Measurements from ENCODE around the gene ZNF773.
"Not testable (repeated sequence)": the region's sequence is repeated elsewhere in the genome, so short reads cannot be mapped to it uniquely, and the experiment has no call there.

The ZNF773 gene

GRCh38 chr19:57499332-57499679 lies 432 bp upstream of the ZNF773 start:
- H3K18ac ChIP-seq (ENCODE audit: low read length); H4K91ac ChIP-seq (ENCODE audit: low read depth, low read length); H3K27me3 ChIP-seq (ENCODE audit: insufficient read depth, low read length); H4K12ac ChIP-seq (ENCODE audit: low read depth, low read length); H3K23ac ChIP-seq (ENCODE audit: low read length); H3K4me2 ChIP-seq (ENCODE audit: low read length); H3K4ac ChIP-seq (ENCODE audit: low read depth, low read length); H3K36me3 ChIP-seq (ENCODE audit: control insufficient read depth in 1 of 2, insufficient read depth in 2 of 2, low read length in 2 of 2); H3K14ac ChIP-seq (ENCODE audit: low read length); H4K8ac ChIP-seq (ENCODE audit: low read depth, low read length); DNase-seq; H2AK5ac ChIP-seq (ENCODE audit: low read length); H2BK5ac ChIP-seq (ENCODE audit: low read depth, low read length, poor library complexity); H2AFZ ChIP-seq (ENCODE audit: insufficient read depth, low read length, poor library complexity); H3K79me2 ChIP-seq (ENCODE audit: control insufficient read depth, insufficient read depth, low read length, poor library complexity); H2BK12ac ChIP-seq (ENCODE audit: low read length); H3K79me1 ChIP-seq (ENCODE audit: low read length); H2BK120ac ChIP-seq (ENCODE audit: insufficient read depth, low read length, poor library complexity); H3K4me3 ChIP-seq (ENCODE audit: low read depth, low read length); H3K4me1 ChIP-seq (ENCODE audit: control insufficient read depth in 1 of 2, insufficient read depth in 2 of 2, low read length in 2 of 2); H3K27ac ChIP-seq (ENCODE audit: low read depth, low read length); H3K9me3 ChIP-seq (ENCODE audit: insufficient read depth, low read depth, low read length); H3K9ac ChIP-seq (ENCODE audit: low read length): not testable (repeated sequence)

- H2AK5ac ChIP-seq (ENCODE audit: low read length); H2AFZ ChIP-seq (ENCODE audit: insufficient read depth, low read length, poor library complexity); H3K14ac ChIP-seq (ENCODE audit: low read length): not testable (repeated sequence)
Measured at GRCh38 chr19:57500400-57500799, 662 bp downstream of the ZNF773 start.

GRCh38 chr19:57506163-57506562 lies 6.4 kb downstream of the ZNF773 start:
- Histone ChIP-seq H3K27me3 (ENCODE audit: insufficient read depth, low read length) (no peaks in the 10 kb centered on the region), H2BK12ac (ENCODE audit: low read length) (no peak overlapping the region), H4K91ac (ENCODE audit: low read depth, low read length) (no peak overlapping the region), H3K4ac (ENCODE audit: low read depth, low read length) (no peak overlapping the region), H4K12ac (ENCODE audit: low read depth, low read length) (no peak overlapping the region), H2AK5ac (ENCODE audit: low read length) (no peak overlapping the region), H3K36me3 (ENCODE audit: control insufficient read depth in 1 of 2, insufficient read depth in 2 of 2, low read length in 2 of 2) (peaks cover 24 to 40% of the 10 kb centered on the region in 2 experiments), H3K9ac (ENCODE audit: low read length) (no peak overlapping the region), H3K23ac (ENCODE audit: low read length) (no peak overlapping the region), H3K27ac (ENCODE audit: low read depth, low read length) (no peak overlapping the region), H3K4me2 (ENCODE audit: low read length) (no peak overlapping the region), H3K18ac (ENCODE audit: low read length) (no peak overlapping the region), H4K8ac (ENCODE audit: low read depth, low read length) (no peak overlapping the region), H3K4me3 (ENCODE audit: low read depth, low read length) (peak overlapping the region; percentile 14), H3K4me1 (ENCODE audit: control insufficient read depth in 1 of 2, insufficient read depth in 2 of 2, low read length in 2 of 2) (no peaks in the 10 kb centered on the region), H2AFZ (ENCODE audit: insufficient read depth, low read length, poor library complexity) (no peak overlapping the region), H3K79me1 (ENCODE audit: low read length) (no peaks in the 10 kb centered on the region), H3K14ac (ENCODE audit: low read length) (no peak overlapping the region), H3K9me3 (ENCODE audit: insufficient read depth, low read depth, low read length) (peaks cover 6% of the 10 kb centered on the region), H3K79me2 (ENCODE audit: control insufficient read depth, insufficient read depth, low read length, poor library complexity) (no peaks in the 10 kb centered on the region), H2BK5ac (ENCODE audit: low read depth, low read length, poor library complexity) (no peak overlapping the region), H2BK120ac (ENCODE audit: insufficient read depth, low read length, poor library complexity) (no peak overlapping the region)
- DNase-seq, result no peak
- no CpG with 5 or more reads among the region's 4 CpGs for WGBS (ENCODE audit: extremely low coverage, insufficient coverage, insufficient read length)

More at GRCh38 chr19:57500400-57500799, 662 bp downstream of the ZNF773 start:
- Histone ChIP-seq H3K36me3 (ENCODE audit: control insufficient read depth in 1 of 2, insufficient read depth in 2 of 2, low read length in 2 of 2) (peaks cover 10 to 17% of the 10 kb centered on the region in 2 experiments), H3K4me2 (ENCODE audit: low read length) (peak overlapping the region; percentile 48)
- not testable (repeated sequence) for DNase-seq; H4K8ac ChIP-seq (ENCODE audit: low read depth, low read length); H3K27me3 ChIP-seq (ENCODE audit: insufficient read depth, low read length); H3K23ac ChIP-seq (ENCODE audit: low read length); H3K4me1 ChIP-seq (ENCODE audit: control insufficient read depth in 1 of 2, insufficient read depth in 2 of 2, low read length in 2 of 2); H3K9me3 ChIP-seq (ENCODE audit: insufficient read depth, low read depth, low read length); H3K79me1 ChIP-seq (ENCODE audit: low read length); H4K12ac ChIP-seq (ENCODE audit: low read depth, low read length); H3K27ac ChIP-seq (ENCODE audit: low read depth, low read length); H3K9ac ChIP-seq (ENCODE audit: low read length); H3K18ac ChIP-seq (ENCODE audit: low read length); H2BK12ac ChIP-seq (ENCODE audit: low read length); H2BK5ac ChIP-seq (ENCODE audit: low read depth, low read length, poor library complexity); H3K4me3 ChIP-seq (ENCODE audit: low read depth, low read length); H3K4ac ChIP-seq (ENCODE audit: low read depth, low read length); H2BK120ac ChIP-seq (ENCODE audit: insufficient read depth, low read length, poor library complexity); H3K79me2 ChIP-seq (ENCODE audit: control insufficient read depth, insufficient read depth, low read length, poor library complexity); H4K91ac ChIP-seq (ENCODE audit: low read depth, low read length)
- no CpG with 5 or more reads among the region's 4 CpGs for WGBS (ENCODE audit: extremely low coverage, insufficient coverage, insufficient read length)

- Histone ChIP-seq H3K79me2 (ENCODE audit: control insufficient read depth, insufficient read depth, low read length, poor library complexity) (no peaks in the 10 kb centered on the region), H2AK5ac (ENCODE audit: low read length) (no peak overlapping the region), H3K4me2 (ENCODE audit: low read length) (no peak overlapping the region), H3K9me3 (ENCODE audit: insufficient read depth, low read depth, low read length) (peaks cover 12% of the 10 kb centered on the region), H3K27ac (ENCODE audit: low read depth, low read length) (no peak overlapping the region), H2AFZ (ENCODE audit: insufficient read depth, low read length, poor library complexity) (no peak overlapping the region), H3K36me3 (ENCODE audit: control insufficient read depth in 1 of 2, insufficient read depth in 2 of 2, low read length in 2 of 2) (peaks cover 7 to 19% of the 10 kb centered on the region in 2 experiments), H4K91ac (ENCODE audit: low read depth, low read length) (no peak overlapping the region), H3K14ac (ENCODE audit: low read length) (no peak overlapping the region), H4K12ac (ENCODE audit: low read depth, low read length) (no peak overlapping the region), H3K18ac (ENCODE audit: low read length) (no peak overlapping the region), H3K4me3 (ENCODE audit: low read depth, low read length) (no peak overlapping the region), H3K23ac (ENCODE audit: low read length) (no peak overlapping the region), H2BK12ac (ENCODE audit: low read length) (no peak overlapping the region), H3K4ac (ENCODE audit: low read depth, low read length) (no peak overlapping the region), H4K8ac (ENCODE audit: low read depth, low read length) (no peak overlapping the region), H3K9ac (ENCODE audit: low read length) (no peak overlapping the region), H2BK120ac (ENCODE audit: insufficient read depth, low read length, poor library complexity) (no peak overlapping the region), H3K79me1 (ENCODE audit: low read length) (no peaks in the 10 kb centered on the region), H3K27me3 (ENCODE audit: insufficient read depth, low read length) (no peaks in the 10 kb centered on the region), H2BK5ac (ENCODE audit: low read depth, low read length, poor library complexity) (no peak overlapping the region), H3K4me1 (ENCODE audit: control insufficient read depth in 1 of 2, insufficient read depth in 2 of 2, low read length in 2 of 2) (no peaks in the 10 kb centered on the region)
- no peak for DNase-seq
Measured at GRCh38 chr19:57511484-57511883, 11.7 kb downstream of the ZNF773 start.

- no peak for DNase-seq
- no peak overlapping the region for H3K4me2 ChIP-seq (ENCODE audit: low read length)
- H3K9ac ChIP-seq (ENCODE audit: low read length), result no peak overlapping the region
- H3K27ac ChIP-seq (ENCODE audit: low read depth, low read length), result no peak overlapping the region
- H2AK5ac ChIP-seq (ENCODE audit: low read length), result no peak overlapping the region
- no peaks in the 10 kb centered on the region for H3K79me1 ChIP-seq (ENCODE audit: low read length)
- H3K4me1 ChIP-seq (ENCODE audit: control insufficient read depth in 1 of 2, insufficient read depth in 2 of 2, low read length in 2 of 2), result no peaks in the 10 kb centered on the region
- no peak overlapping the region for H3K4ac ChIP-seq (ENCODE audit: low read depth, low read length)
- H3K18ac ChIP-seq (ENCODE audit: low read length), result no peak overlapping the region
- H4K8ac ChIP-seq (ENCODE audit: low read depth, low read length), result no peak overlapping the region
- H3K4me3 ChIP-seq (ENCODE audit: low read depth, low read length), result no peak overlapping the region
- no peak overlapping the region for H3K23ac ChIP-seq (ENCODE audit: low read length)
- WGBS (ENCODE audit: extremely low coverage, insufficient coverage, insufficient read length), result no CpG with 5 or more reads among the region's 6 CpGs
- no peak overlapping the region for H4K12ac ChIP-seq (ENCODE audit: low read depth, low read length)
- H3K9me3 ChIP-seq (ENCODE audit: insufficient read depth, low read depth, low read length), result peaks cover 12% of the 10 kb centered on the region
- no peak overlapping the region for H2BK5ac ChIP-seq (ENCODE audit: low read depth, low read length, poor library complexity)
- H3K14ac ChIP-seq (ENCODE audit: low read length), result no peak overlapping the region
- H3K36me3 ChIP-seq (ENCODE audit: control insufficient read depth in 1 of 2, insufficient read depth in 2 of 2, low read length in 2 of 2), result peaks cover 2 to 7% of the 10 kb centered on the region in 2 experiments
- H2AFZ ChIP-seq (ENCODE audit: insufficient read depth, low read length, poor library complexity), result no peak overlapping the region
- no peaks in the 10 kb centered on the region for H3K27me3 ChIP-seq (ENCODE audit: insufficient read depth, low read length)
- no peaks in the 10 kb centered on the region for H3K79me2 ChIP-seq (ENCODE audit: control insufficient read depth, insufficient read depth, low read length, poor library complexity)
- no peak overlapping the region for H2BK120ac ChIP-seq (ENCODE audit: insufficient read depth, low read length, poor library complexity)
- H4K91ac ChIP-seq (ENCODE audit: low read depth, low read length), result no peak overlapping the region
- H2BK12ac ChIP-seq (ENCODE audit: low read length), result no peak overlapping the region
Measured at GRCh38 chr19:57512845-57513244, 13.1 kb downstream of the ZNF773 start.
